NCI-H345 treated with DMSO at 0.1 percent for 48 hours (cell line): ENCODE data around the gene MTURN.

Source experiments
- DNase-seq: peaks from one replicate; lab custom pipeline; 2025; ENCODE audit not compliant: unreplicated experiment; lab: John Stamatoyannopoulos, UW

MTURN gene

GRCh38 chr7:30135301-30136116 lies 723 bp downstream of the MTURN start:
- DNase-seq: peak; percentile 17

GRCh38 chr7:30136117-30136731 lies 1.4 kb downstream of the MTURN start:
- DNase-seq: peak; percentile 62

- no peak for DNase-seq
These were observed 2.1 kb downstream of the MTURN start for GRCh38 chr7:30136743-30137485.

- no peak for DNase-seq
These were observed 5.1 kb downstream of the MTURN start for GRCh38 chr7:30139836-30140384.

GRCh38 chr7:30140456-30140855 lies 5.7 kb downstream of the MTURN start:
- DNase-seq: no peak

- no peak for DNase-seq
These were observed 7.9 kb downstream of the MTURN start for GRCh38 chr7:30142710-30143109.

GRCh38 chr7:30143748-30144251 lies 9.0 kb downstream of the MTURN start:
- peak; percentile 97 for DNase-seq

- no peak for DNase-seq
These were observed 10.0 kb downstream of the MTURN start for GRCh38 chr7:30144657-30145306.

GRCh38 chr7:30145426-30145970 lies 10.7 kb downstream of the MTURN start:
- no peak for DNase-seq

- peak; percentile 80 for DNase-seq
These were observed 11.4 kb downstream of the MTURN start for GRCh38 chr7:30146127-30146612.

- DNase-seq: no peak
These were observed 12.4 kb downstream of the MTURN start for GRCh38 chr7:30147223-30147622.

- DNase-seq: no peak
These were observed 13.0 kb downstream of the MTURN start for GRCh38 chr7:30147785-30148184.

- no peak for DNase-seq
These were observed 13.6 kb downstream of the MTURN start for GRCh38 chr7:30148426-30148825.

GRCh38 chr7:30148951-30149459 lies 14.2 kb downstream of the MTURN start:
- no peak for DNase-seq

GRCh38 chr7:30149640-30150272 lies 15.0 kb downstream of the MTURN start:
- DNase-seq: no peak

GRCh38 chr7:30150711-30151110 lies 15.9 kb downstream of the MTURN start:
- DNase-seq: no peak

GRCh38 chr7:30154111-30154587 lies 19.4 kb downstream of the MTURN start:
- no peak for DNase-seq

GRCh38 chr7:30155481-30155880 lies 20.7 kb downstream of the MTURN start:
- DNase-seq: no peak

- no peak for DNase-seq
These were observed 22.4 kb downstream of the MTURN start for GRCh38 chr7:30157204-30157603.

- DNase-seq: no peak
These were observed 24.4 kb downstream of the MTURN start for GRCh38 chr7:30159163-30159562.
